Parathyroid adenoma (tissue), 2 donors: ENCODE data around the gene SNRPA.

Source experiments
- H2AFZ ChIP-seq: fragments of 300-600 bp; sonication (generic); one replicate; pipeline ENCODE4 v1.7.0; 2017; ENCODE audit warnings: antibody characterized with exemption, mild to moderate bottlenecking
- H3K27ac ChIP-seq: fragments of 300-600 bp; sonication (generic); one replicate; pipeline ENCODE4 v1.7.0; 2017
- H3K27me3 ChIP-seq: fragments of 300-600 bp; sonication (generic); one replicate; pipeline ENCODE4 v1.7.0; 2017; ENCODE audit warnings: low read length; ENCODE audit not compliant: control insufficient read depth, insufficient read depth
- H3K36me3 ChIP-seq: fragments of 300-600 bp; sonication (generic); one replicate; pipeline ENCODE4 v1.7.0; 2017; ENCODE audit warnings: low read length; ENCODE audit not compliant: control insufficient read depth, insufficient read depth
- H3K4me1 ChIP-seq: fragments of 300-600 bp; sonication (generic); one replicate; pipeline ENCODE4 v1.7.0; 2017; ENCODE audit warnings: control low read depth
- H3K4me2 ChIP-seq: fragments of 300-600 bp; sonication (generic); one replicate; pipeline ENCODE4 v1.7.0; 2017; ENCODE audit warnings: low read length
- H3K4me3 ChIP-seq: fragments of 300-600 bp; sonication (generic); one replicate; pipeline ENCODE4 v1.7.0; 2017; ENCODE audit warnings: low read depth, low read length
- H3K79me2 ChIP-seq: fragments of 300-600 bp; sonication (generic); one replicate; pipeline ENCODE4 v1.7.0; 2017; ENCODE audit warnings: control low read depth
- H3K9ac ChIP-seq: fragments of 300-600 bp; sonication (generic); one replicate; pipeline ENCODE4 v1.7.0; 2017; ENCODE audit warnings: mild to moderate bottlenecking
- H3K9me3 ChIP-seq: fragments of 300-600 bp; sonication (generic); one replicate; pipeline ENCODE4 v1.7.0; 2017; ENCODE audit warnings: low read length; ENCODE audit not compliant: control insufficient read depth
- TF ChIP-seq, protein P1 (sequence below): fragments of 300-600 bp; sonication (generic); IDR thresholded peaks from one replicate; pipeline ENCODE4 v1.7.0; 2017; ENCODE audit warnings: antibody characterized with exemption, mild to moderate bottlenecking
- donor health status: primary hyperparathyroidism.

SNRPA gene

DNA sequence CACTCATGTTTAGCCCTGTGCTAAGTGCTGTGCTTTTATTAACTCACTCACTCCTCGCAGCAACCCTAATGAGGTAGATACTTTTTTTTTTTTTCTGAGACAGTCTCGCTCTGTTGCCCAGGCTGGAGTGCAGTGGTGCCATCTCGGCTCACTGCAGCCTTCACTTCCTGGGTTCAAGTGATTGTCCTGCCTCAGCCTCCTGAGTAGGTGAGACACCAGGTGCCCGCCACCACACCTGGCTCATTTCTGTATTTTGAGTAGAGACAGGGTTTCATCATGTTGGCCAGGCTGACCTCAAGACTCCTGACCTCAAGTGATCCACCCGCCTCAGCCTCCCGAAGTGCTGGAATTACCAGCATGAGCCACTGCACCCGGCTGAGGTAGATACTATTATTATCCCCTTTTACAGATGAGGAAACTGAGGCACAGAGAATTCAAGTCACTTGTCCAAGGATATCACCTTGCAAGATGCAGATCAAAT is 31.5 kb upstream of the SNRPA start:
- H3K9ac ChIP-seq = no peak overlapping the region
- H3K27me3 ChIP-seq = no peaks in the 10 kb centered on the region
- H3K4me1 ChIP-seq = peaks cover 20% of the 10 kb centered on the region
- peak overlapping the region; percentile 92 for H3K4me3 ChIP-seq
- H3K36me3 ChIP-seq = no peaks in the 10 kb centered on the region
- peaks cover 47% of the 10 kb centered on the region for H3K79me2 ChIP-seq
- no peaks in the 10 kb centered on the region for H3K9me3 ChIP-seq
- H2AFZ ChIP-seq = no peak overlapping the region
- H3K27ac ChIP-seq = peak overlapping the region; percentile 87
- TF ChIP-seq, protein P1, sequence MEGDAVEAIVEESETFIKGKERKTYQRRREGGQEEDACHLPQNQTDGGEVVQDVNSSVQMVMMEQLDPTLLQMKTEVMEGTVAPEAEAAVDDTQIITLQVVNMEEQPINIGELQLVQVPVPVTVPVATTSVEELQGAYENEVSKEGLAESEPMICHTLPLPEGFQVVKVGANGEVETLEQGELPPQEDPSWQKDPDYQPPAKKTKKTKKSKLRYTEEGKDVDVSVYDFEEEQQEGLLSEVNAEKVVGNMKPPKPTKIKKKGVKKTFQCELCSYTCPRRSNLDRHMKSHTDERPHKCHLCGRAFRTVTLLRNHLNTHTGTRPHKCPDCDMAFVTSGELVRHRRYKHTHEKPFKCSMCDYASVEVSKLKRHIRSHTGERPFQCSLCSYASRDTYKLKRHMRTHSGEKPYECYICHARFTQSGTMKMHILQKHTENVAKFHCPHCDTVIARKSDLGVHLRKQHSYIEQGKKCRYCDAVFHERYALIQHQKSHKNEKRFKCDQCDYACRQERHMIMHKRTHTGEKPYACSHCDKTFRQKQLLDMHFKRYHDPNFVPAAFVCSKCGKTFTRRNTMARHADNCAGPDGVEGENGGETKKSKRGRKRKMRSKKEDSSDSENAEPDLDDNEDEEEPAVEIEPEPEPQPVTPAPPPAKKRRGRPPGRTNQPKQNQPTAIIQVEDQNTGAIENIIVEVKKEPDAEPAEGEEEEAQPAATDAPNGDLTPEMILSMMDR = no peak
- H3K4me2 ChIP-seq = peak overlapping the region; percentile 48

DNA sequence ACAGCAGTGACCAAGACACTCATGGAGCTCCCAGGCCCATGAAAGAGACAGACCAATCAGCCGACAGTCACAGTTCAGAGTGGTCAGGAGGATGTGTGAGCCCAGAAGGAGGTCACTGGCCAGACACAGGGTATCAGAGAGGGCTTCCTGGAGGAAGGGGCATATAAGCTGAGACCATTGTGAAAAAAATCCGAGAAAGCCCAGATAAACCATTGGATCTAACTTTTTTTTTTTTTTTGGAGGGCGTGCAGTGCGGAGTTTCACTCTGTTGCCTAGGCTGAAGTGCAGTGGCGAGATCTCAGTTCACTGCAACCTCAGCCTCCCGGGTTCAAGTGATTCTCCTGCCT is 29.9 kb upstream of the SNRPA start:
- TF ChIP-seq, protein P1 = no peak
- Histone ChIP-seq H3K9me3 (no peaks in the 10 kb centered on the region), H3K4me2 (no peak overlapping the region), H3K79me2 (peaks cover 55% of the 10 kb centered on the region), H3K27me3 (no peaks in the 10 kb centered on the region), H3K4me3 (no peak overlapping the region), H3K4me1 (peaks cover 16% of the 10 kb centered on the region), H2AFZ (no peak overlapping the region), H3K27ac (peak overlapping the region; percentile 87), H3K9ac (no peak overlapping the region), H3K36me3 (no peaks in the 10 kb centered on the region)

DNA sequence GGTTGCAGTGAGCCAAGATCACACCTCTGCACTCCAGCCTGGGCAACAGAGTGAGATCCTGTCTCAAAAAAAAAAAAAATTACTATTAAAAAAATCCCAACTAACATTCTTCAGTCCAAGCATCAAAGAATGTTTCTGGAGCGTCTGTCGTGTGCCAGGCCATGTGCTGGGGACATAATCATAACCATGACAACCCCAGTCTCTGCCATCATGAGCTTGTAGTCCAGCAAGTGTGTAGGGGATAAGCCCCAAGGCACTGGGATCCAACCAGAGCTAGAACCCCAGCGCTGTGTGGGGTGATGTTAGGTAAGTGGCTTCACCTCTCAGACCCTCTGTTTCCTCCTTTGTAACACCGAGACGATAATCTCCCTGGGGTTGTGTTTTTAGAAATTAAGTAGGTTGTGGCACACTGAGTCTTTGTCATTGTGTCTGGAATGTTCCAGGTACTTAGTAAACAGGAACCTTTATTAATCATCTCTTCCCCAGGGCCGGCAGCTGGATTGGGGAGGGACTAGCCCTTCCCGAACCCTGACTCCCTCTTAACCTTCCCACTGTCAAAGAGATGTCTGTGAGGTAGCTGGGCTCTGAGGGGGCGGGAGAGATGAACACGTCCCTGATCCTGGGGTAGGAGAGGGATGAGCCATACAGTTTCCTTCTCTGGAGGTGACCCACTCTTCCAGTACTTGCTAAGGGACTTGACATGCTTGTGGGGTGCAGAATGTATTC is 28.9 kb upstream of the SNRPA start:
- Histone ChIP-seq H3K9ac (no peak overlapping the region), H3K27ac (no peak overlapping the region), H3K79me2 (peaks cover 52% of the 10 kb centered on the region)

DNA sequence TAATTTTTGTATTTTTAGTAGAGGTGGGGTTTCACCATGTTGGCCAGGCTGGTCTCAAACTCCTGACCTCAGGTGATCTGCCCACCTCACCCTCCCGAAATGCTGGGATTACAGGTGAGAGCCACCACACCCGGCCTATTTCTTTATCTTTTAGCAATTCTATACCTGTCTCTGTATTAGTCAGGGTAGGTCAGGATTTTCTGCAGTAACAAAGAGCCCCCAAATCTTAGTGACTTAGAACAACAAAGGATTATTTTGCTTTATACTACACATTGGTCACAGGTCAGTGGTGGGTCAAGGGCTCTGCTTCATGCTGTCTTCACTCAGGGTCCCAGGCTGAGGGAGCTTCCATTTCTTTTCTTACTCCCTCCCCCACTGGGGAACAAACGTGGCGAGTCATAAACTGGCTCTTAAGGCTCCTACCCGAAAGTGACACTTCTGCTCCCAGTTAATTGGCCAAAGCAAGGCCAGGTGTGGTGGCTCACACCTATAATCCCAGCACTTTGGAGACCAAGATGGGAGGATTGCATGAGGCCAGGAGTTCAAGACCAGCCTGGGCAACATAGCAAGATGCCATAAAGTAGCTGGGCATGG is 27.2 kb upstream of the SNRPA start:
- Histone ChIP-seq H3K36me3 (no peaks in the 10 kb centered on the region), H3K27ac (no peak overlapping the region), H3K4me2 (no peak overlapping the region), H3K79me2 (peaks cover 47% of the 10 kb centered on the region), H3K9ac (no peak overlapping the region), H3K4me1 (peaks cover 12% of the 10 kb centered on the region), H2AFZ (no peak overlapping the region), H3K4me3 (no peak overlapping the region), H3K27me3 (no peaks in the 10 kb centered on the region), H3K9me3 (no peaks in the 10 kb centered on the region)
- TF ChIP-seq, protein P1 = no peak

More for the DNA sequence above, 28.9 kb upstream of the SNRPA start:
- no peaks in the 10 kb centered on the region for H3K27me3 ChIP-seq
- H2AFZ ChIP-seq = no peak overlapping the region
- no peaks in the 10 kb centered on the region for H3K36me3 ChIP-seq
- H3K4me2 ChIP-seq = no peak overlapping the region
- no peaks in the 10 kb centered on the region for H3K9me3 ChIP-seq
- H3K4me1 ChIP-seq = peaks cover 12% of the 10 kb centered on the region
- H3K4me3 ChIP-seq = no peak overlapping the region
- TF ChIP-seq, protein P1 = no peak

DNA sequence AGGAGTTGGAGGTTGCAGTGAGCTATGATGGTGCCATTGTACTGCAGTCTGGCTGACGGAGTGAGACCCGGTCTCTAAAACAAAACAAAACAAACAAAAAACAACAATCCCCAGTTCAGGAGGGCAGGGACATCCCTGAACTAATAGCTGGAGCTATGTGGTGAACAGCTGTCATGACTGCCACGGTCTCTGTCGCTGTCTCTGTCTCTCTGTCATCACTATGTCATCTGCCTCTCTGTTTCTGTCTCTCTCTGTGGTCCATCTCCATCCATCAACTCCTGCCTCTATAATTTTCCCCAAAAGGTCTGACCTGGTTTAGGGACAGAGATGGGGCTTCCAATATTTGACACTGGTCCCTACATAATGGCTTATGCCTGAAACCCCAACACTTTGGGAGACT is 26.7 kb upstream of the SNRPA start:
- peaks cover 10% of the 10 kb centered on the region for H3K4me1 ChIP-seq
- H3K4me3 ChIP-seq = no peak overlapping the region
- H3K9me3 ChIP-seq = no peaks in the 10 kb centered on the region
- no peaks in the 10 kb centered on the region for H3K36me3 ChIP-seq
- H3K27ac ChIP-seq = no peak overlapping the region
- peaks cover 47% of the 10 kb centered on the region for H3K79me2 ChIP-seq
- no peak overlapping the region for H2AFZ ChIP-seq
- H3K27me3 ChIP-seq = no peaks in the 10 kb centered on the region
- no peak overlapping the region for H3K9ac ChIP-seq
- no peak overlapping the region for H3K4me2 ChIP-seq
- TF ChIP-seq, protein P1 = no peak
